GM19467 (cell line): ENCODE results near the gene MID1.

ENCODE experiments used
- ATAC-seq: cut with Tn5 transposase; IDR thresholded peaks from one replicate; pipeline ENCODE4 v1.9.1; 2021; ENCODE audit warnings: mild to moderate bottlenecking, moderate library complexity; ENCODE audit not compliant: unreplicated experiment

Gene MID1

GRCh38 chrX:10577853-10578252 is 42.5 kb downstream of the MID1 start:
- ATAC-seq = no peak

GRCh38 chrX:10576777-10577447 is 43.5 kb downstream of the MID1 start:
- ATAC-seq = no peak

DNA sequence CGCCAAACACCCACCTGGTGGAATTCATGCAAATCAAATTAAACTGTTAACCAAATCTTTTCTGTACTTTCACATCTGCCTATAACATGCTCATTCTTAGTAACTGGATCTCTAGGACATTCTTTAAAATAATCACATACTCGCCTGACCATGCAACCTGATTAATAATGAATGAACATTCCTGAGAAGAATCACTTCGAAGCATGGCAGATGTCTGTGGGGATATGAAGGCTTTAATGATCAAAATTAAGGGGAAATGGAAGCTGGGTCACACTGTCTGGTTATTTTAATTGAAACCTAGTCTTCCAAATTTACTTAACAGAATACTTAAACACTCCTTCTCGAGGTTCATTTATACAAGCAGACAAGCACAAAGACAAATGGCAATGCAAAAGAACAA is 44.2 kb downstream of the MID1 start:
- no peak for ATAC-seq

DNA sequence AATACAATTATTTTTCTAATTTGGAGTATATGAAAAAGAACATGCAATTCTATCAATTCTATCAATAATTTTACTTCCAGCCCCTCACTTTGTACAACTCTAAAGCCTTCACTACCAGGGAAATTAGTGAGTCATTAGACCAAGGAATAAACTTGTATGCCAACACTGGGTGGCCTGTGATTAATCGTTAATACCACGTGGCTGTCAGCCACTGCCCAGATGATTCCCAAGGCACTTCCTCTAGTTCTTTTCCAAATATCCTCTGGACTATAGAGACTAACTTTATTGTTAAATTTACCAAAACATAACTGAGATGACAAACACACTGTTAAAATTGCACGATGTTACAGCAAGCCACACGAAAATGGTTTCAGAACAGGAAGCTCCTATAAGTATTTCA is 45.7 kb downstream of the MID1 start:
- ATAC-seq = no peak

DNA sequence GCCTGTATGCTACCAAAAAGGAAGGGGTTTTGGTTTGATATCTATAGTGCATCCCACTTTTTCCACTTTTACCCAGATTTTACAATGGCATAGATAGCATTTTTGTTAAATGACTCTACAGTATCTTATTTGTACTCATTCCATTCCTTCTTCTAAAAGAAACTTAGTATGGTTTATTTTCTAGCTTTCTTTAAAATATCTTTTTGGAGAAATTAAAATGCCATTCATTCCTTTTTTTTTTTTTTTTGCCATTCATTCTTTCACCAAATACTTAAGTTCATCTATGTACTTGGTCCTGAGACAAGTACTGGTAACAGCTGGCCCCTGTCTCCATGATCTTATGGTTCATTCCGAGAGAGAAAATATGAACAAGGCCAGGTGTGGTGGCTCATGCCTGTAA is 49.1 kb downstream of the MID1 start:
- ATAC-seq = no peak

DNA sequence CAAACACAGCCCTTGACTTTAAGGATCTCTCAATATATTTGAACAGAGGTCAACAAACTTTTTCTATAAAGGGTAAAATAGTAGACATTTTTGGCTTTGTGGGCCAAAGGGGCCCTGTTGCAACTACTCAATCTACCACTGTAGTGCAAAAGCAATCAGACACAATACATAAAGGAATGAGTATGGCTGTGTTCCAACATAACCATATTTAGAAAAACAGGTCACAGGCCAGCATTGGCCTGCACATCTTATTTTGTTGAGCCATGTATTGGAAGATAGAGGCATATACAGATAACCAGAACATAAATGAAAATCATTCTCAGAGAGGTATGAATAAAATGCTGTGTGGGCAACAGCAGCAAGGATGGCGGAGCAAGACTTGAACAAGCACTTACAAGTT is 49.8 kb downstream of the MID1 start:
- no peak for ATAC-seq

DNA sequence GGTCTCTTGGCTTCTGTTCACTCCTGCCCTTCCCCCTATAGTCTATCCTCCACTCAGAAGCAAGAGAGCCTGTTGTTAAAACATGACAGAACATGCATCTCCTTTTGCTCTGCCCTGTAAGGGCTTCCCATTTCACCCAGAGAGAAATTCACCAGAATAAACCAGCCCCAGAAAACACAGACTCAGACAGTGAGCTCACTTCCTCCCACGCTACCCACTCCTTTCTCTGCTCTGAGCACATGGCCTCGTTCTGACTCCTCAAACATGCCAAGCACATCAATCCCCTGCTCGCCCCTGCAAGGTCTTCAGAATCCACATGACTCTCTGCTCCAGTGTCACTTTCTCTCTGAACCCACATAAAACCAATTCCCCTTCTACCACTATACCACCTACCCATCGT is 50.4 kb downstream of the MID1 start:
- ATAC-seq = no peak

DNA sequence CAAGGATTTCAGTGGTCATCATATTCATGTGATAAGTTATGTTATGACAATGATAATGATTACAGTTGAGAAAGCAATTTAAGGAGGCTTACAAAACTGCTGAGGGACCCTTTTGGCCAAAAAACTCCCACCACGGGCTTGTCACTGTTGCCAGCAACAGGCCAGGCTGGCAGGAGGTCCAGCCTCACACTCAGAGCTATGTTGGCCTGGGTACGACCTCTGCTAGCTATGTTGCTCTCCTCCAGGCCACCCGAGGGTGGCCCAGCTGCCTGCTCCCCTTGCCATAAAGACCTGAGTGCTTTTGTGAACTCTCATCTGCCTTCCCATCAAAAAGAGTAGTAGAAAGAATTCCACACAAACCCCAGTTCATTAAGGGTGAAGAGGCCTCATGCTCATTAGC is 52.0 kb downstream of the MID1 start:
- ATAC-seq = no peak

DNA sequence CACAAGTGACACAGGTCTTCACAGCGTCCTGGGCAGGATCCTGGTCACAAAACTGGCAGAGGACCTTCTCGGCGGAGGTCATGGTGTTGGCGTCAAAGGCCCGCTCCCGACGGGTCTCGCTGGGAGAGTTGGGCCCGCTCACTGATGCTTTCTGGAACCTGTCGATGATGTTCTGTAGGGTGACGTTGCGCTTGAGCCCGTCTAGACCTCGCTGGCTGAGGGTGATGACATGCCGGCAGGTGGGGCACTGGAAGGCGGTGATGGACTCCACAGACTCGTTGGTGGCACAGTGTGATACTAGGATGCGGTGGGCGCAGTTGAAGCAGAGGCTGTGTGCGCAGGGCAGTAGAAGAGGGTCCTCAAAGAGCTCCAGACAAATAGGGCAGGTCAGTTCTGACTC is 53.2 kb downstream of the MID1 start:
- no peak for ATAC-seq

GRCh38 chrX:10566716-10567097 is 53.7 kb downstream of the MID1 start:
- no peak for ATAC-seq

GRCh38 chrX:10564484-10564883 is 55.9 kb downstream of the MID1 start:
- no peak for ATAC-seq

GRCh38 chrX:10557166-10557565 is 63.2 kb downstream of the MID1 start:
- no peak for ATAC-seq

DNA sequence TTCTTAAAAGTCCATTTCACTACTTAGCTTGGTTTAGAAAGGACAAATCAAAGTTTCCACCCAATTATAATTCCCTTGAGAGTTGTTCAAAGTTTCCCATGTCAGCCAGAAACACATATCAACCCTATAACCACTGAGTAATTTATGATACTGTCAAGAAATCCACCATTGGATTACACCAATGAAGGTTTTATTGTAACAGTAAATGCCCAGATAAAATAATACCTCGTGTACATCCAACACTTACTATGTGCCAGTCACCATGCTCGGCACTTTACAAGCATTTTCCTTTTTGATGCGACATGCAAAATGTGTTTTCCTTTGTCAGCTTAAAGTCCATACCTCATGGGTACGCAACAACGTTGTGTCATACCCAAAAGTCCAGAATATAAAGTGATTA is 64.0 kb downstream of the MID1 start:
- no peak for ATAC-seq

DNA sequence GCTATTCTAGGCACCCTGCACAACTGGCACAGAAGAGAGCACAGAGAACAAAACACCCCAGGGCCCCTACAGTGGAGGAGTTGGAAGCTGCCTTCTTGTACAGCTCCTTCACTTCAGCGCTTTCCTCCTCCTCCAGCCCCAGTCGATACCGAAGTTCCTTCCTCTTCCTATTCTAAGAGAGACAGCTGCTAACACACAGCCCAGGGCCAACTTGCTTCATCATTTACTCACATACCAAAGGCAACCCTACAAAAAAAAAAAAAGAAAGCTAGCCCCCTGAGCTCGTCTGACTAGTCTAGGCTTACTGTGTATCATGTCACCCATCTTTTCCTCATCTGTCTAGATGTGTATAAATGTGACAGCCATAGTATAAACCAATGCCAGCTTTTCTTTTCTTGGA is 64.5 kb downstream of the MID1 start:
- ATAC-seq = no peak

DNA sequence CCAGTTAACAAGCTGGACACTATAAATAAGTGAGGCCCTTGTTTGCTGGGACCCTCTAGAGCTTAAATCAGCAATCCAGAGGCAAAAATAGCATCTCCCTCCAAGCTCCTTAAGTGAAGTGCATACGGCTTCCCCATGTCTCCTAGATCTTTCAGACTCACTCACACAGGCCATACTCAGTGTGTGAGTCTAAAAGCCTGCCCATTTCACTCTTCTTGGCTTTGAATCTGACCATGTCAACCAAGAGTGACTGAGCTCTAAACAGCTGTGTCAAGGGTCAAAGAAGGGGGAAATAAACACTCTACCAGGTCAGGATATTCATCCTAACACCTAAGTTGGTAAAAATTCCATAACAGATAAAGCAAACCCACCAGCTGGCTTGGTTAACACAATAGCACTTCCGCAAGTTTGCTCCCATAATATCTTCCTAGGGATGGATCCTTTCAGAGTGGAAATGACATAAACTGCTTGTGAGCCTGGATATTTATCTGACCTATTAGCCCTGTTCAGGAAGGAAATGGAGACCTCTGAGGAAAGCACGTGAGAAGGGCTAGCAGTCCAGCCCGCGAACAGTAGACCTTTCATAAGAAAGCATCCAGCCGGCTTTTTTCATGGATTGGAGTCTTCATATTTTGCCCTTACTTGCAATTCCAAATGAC is 65.6 kb downstream of the MID1 start:
- ATAC-seq = no peak

DNA sequence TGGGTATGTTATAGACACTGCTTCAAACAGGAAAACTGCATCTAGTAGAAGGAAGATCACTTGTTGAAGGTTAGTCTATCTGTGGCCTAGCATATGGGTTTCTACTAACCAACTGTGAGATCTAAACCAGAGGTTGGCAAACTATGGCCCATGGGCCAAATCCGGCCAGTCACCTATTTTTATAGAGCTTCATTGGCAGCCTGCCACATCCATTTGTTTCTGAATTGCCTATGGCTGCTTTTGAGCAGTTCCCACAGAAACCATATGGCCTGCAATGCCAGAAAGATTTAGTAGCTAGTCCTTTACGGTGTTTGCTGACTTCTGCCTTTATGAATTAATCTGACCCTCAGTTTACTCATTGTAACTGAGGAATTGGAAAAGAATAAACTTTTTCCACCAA is 71.1 kb downstream of the MID1 start:
- ATAC-seq = no peak

DNA sequence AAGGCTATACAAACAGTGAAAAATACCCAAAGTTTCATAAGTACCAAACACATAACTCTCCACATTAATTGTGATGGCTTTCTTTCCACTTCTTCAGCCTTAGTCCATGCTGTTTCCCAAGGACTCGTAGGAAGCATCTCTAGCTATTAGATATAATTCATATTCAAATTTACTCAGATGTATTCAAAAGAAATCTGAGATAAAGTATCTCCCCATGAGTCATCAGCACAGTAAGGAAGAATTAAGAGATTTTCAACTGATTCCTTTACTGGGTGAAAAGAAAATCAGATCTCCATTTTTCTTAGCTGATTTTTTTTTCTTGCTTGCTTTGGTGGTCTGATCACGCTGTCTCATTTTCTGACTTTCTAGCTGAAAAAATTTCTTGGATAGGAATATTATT is 71.7 kb downstream of the MID1 start:
- ATAC-seq = no peak

GRCh38 chrX:10545882-10546281 is 74.5 kb downstream of the MID1 start:
- ATAC-seq = no peak

DNA sequence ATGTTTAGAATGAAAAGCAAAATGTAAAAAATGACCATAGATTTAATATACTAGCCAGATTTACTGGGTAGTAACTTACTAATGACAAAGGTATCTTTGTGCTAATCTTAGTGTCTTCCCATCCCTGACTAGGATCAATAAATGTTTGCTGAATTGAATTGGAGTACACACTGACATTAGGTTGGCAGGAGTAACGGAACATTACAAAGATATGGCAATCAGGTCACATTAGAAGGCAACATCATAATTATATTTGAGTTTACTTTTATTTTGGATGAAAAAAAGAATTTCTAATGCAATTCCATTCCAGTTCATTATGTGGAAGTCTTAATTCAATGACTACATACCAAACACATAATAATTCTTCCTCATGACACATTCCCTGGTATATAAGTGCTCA is 77.8 kb downstream of the MID1 start:
- ATAC-seq = no peak

- ATAC-seq = no peak
Observed at GRCh38 chrX:10538831-10539230, 81.6 kb downstream of the MID1 start.

DNA sequence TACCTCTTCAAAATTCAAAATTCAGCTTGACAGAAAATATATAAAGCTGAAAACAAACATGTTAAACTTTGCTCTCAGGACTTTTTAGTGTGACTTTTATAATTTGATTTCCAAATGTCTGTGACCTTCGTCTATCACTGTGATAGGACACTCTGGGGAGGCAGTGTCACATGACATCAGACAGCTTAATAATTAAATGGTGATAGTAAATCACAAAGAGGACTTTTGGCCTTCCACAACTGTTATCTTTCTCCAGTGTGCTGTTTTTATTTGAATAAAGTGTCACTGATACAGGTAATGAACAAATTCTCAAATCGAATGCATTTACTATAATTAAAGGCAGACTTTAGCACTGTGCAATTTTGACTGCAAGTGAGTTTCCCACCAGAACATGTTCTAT is 83.1 kb downstream of the MID1 start:
- no peak for ATAC-seq

- no peak for ATAC-seq
Observed at GRCh38 chrX:10536744-10537143, 83.6 kb downstream of the MID1 start.

DNA sequence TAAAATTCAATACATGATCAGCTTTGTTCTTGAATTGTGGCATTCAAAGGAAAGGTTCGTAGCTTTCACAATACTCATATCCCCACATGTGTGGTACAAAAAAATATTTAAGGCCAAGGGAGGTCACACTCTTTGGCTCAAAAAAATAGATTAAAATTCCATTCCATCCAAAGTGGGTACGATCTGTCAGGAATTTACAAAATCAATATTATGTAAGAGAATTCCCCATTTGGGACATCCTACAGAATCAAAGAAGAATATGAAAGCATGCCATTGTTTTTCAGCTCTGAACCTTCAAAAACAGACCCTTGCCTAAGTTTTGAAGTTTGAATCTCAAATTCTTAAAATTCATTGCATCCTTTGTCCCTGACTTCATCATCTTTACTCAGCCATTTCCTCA is 85.8 kb downstream of the MID1 start:
- ATAC-seq = no peak
